ENCODE results near the gene CXCL12.

The CXCL12 gene

DNA sequence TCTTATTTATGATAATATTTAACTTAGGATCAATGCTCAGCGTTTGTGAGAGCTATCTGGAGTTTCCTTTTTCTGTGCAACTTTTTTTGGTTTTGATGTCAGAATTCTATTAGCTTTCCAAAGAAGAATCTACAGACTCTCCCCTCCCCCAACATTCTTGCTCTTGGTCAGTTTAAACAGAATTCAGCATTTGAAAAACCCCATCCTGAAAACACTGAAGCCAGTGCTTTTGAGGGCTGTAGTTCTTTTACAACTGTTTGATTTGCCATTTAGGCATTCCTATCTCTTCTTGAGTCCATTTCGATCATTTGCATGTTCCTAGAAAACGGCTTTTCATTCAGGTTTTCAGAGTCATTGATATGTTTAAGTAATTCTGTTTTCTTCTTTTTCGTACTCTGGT lies 15.6 kb upstream of the CXCL12 start:
- H3K4me3 ChIP-seq (ENCODE audit: low read depth, low read length): no peak overlapping the region
- DNase-seq (ENCODE audit: low read depth): no peak
- TF ChIP-seq, protein P1, sequence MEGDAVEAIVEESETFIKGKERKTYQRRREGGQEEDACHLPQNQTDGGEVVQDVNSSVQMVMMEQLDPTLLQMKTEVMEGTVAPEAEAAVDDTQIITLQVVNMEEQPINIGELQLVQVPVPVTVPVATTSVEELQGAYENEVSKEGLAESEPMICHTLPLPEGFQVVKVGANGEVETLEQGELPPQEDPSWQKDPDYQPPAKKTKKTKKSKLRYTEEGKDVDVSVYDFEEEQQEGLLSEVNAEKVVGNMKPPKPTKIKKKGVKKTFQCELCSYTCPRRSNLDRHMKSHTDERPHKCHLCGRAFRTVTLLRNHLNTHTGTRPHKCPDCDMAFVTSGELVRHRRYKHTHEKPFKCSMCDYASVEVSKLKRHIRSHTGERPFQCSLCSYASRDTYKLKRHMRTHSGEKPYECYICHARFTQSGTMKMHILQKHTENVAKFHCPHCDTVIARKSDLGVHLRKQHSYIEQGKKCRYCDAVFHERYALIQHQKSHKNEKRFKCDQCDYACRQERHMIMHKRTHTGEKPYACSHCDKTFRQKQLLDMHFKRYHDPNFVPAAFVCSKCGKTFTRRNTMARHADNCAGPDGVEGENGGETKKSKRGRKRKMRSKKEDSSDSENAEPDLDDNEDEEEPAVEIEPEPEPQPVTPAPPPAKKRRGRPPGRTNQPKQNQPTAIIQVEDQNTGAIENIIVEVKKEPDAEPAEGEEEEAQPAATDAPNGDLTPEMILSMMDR (IDR thresholded peaks at IDR 0.05; ENCODE audit: low read depth, low read length, missing control alignments): no peak

DNA sequence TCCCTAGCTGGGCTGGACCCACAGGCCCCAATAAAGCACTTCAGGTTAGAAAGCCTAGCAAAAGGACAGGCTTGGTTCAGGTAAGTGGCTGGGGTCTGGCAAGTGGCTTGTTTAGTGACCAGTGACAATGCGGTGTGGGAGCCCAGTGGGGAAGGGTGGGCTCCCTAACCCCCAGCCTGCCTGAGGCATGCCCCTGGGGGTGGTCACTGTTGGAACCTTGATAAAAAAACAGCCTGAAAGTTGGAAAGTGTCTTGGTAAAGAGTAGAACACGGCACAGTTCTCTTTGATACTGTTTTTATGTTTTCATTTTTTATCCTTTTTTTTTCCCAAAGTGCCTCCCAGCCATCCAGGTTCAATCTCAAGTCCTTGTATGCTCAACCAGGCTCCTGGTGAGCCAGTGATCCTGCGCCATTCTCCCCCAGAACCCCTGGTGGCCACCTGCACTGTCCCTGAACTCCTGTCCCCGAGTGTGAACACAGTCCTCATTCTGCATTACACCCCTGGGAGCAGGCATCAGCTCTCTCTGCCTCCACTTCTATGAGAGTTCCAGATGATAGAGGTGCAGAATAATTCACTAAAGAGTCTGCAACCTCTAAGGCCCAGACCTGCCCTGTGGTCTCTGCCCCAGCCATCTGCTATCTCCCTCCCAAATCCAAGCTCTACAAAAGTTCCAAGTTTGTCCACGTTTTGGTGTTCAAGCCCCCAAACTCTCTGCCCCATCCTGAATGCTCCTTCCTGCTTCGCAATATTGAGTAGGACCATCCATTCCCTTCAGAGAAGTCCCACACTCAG lies 15.0 kb upstream of the CXCL12 start:
- DNase-seq (ENCODE audit: low read depth): no peak
- no peak overlapping the region for H3K4me3 ChIP-seq (ENCODE audit: low read depth, low read length)
- TF ChIP-seq, protein P1 (IDR thresholded peaks at IDR 0.05; ENCODE audit: low read depth, low read length, missing control alignments): no peak

DNA sequence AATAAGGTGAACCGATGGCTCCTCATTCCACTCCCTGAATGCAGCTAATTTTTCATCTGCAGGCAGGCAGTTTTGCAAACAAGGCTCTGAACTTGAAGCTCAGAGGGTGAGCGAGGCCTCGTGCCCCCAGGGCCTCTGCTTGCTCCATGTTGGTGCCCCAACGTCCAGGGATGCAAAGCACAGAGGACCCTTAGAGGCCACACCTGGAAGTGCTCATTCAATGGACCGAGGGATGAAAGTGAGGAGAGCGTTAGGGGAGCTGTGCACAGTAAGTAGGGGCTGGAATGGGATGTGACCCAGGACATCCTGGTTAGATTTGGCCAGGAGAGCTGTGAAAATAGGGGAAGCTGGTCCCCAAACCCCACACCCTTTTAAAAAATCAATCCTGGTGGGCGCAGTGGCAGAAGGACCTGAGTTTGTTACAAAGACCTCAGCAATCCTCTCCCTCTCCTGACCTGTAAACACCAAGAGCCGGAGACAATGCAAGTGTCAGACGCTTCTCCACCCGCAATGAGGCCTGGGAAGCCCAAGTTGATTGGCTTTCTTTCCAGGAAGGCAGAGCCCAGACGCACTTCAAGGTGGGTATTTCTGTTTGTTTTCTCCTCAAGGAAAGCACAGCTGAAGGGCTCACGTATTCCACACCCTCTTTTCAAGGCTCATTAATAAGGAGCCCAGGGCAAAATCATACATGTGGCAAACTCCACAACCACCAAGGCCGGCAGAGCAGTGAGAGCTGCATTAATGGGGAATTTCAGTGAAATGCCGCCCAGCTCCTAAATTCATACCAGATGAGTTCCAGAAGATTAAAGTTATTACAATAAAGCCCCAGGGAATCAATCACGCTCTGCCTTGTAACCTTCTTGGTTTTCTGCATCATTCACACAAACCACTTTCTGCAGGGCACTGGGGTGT lies 14.1 kb upstream of the CXCL12 start:
- DNase-seq (ENCODE audit: low read depth): no peak
- H3K4me3 ChIP-seq (ENCODE audit: low read depth, low read length): no peak overlapping the region
- TF ChIP-seq, protein P1 (IDR thresholded peaks at IDR 0.05; ENCODE audit: low read depth, low read length, missing control alignments): no peak

DNA sequence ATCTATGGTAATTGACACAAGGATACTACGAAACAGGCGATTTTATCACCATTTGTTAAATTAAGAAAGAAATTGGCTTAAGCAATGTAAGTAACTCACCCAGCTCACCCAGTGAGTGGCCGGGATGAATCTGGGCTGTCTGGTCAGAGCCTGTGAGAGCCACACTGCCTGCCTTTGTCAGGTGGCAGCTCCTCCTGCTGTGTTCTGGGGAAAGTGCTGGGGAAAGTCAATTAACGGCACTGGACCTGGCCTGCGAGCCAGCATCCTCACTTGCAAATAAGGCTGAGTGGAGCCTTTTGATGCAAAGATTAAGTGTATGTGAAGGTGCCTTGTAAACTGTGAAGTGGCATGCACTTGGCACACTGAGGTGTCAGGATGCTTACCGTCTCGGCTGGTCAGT lies 13.4 kb upstream of the CXCL12 start:
- TF ChIP-seq, protein P1 (IDR thresholded peaks at IDR 0.05; ENCODE audit: low read depth, low read length, missing control alignments): no peak
- no peak for DNase-seq (ENCODE audit: low read depth)
- H3K4me3 ChIP-seq (ENCODE audit: low read depth, low read length): no peak overlapping the region

DNA sequence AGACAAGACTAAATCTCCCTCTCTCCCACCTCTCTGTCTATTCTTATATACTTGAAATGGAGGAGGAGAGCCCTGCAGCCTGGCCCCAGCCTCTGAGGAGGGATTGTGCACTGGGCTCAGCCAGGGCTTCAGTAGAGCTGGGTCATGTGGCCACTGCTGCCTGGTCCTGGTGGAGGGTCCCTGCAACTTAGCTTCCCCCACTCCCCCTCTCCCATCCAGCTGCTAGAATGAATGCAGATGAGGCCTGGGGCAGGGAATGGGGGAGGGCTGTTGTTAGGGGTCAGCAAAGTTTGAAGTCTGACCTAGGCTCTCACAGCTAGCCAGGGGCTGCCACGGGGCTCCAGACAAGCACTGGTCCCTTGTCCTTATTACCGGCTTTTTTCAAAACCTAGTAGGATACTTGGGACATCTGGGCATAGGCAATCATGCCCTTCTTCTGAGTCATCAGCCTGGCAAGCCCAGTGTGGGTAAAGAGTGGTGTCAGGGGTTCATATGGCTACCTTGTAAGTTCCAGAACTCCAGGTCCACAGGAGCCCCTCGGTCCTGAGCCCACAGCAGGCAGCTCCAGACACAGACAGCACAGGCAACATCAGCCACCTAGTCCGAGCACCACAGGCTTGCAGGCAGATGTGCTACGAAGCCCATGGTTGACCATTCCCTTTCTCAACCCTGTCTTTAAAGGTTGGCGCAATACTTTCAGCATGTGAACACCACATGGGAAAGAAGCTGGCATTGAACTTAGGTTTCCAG lies 12.8 kb upstream of the CXCL12 start:
- no peak overlapping the region for H3K4me3 ChIP-seq (ENCODE audit: low read depth, low read length)
- TF ChIP-seq, protein P1 (IDR thresholded peaks at IDR 0.05; ENCODE audit: low read depth, low read length, missing control alignments): no peak
- no peak for DNase-seq (ENCODE audit: low read depth)

DNA sequence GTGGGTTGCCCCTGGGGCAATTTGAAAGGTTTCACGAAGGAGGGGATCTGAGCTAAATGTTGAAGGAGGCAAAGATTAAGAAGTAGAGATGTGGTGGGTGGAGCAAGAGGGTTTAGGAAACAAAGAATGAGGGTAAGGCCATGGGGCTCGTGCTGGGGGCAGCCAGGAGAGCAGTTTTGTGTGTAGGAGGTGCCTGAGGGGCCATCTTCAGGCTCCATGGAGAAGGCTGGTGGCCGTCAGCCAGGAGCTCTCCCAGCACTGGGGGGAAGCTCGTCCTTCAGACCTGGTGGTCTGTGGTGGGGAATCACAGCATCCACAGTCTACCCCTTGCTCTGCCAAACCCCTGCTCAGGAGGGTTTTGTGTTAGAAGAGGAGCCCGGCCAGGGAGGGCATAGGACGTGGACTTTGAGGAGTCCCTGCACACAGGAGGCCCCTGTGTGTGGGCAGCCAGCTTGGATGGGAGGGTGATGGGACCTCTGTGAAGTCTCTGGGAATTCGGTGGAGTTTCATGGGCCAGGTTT lies 11.8 kb upstream of the CXCL12 start:
- TF ChIP-seq, protein P1 (IDR thresholded peaks at IDR 0.05; ENCODE audit: low read depth, low read length, missing control alignments): no peak
- DNase-seq (ENCODE audit: low read depth): no peak

More for the DNA sequence above, 11.8 kb upstream of the CXCL12 start:
- no peak overlapping the region for H3K4me3 ChIP-seq (ENCODE audit: low read depth, low read length)
